K562 (cell line): ENCODE measurements around the gene SCN8A.

Experiments used
- BHLHE40 ChIP-seq: IDR thresholded peaks from 2 replicates; pipeline ENCODE4 v1.6.1; 2011; ENCODE audit warnings: low read length, improper control_type of control experiment
- JUN ChIP-seq, 2 experiments: sonication (generic) in 1 of 2; formaldehyde crosslinking in 1 of 2; IDR thresholded peaks; 2 replicates each; pipeline versions ENCODE4 v1.6.1 to v1.8.0; 2012 to 2022; ENCODE audit warnings: borderline replicate concordance in 2 of 2, mild to moderate bottlenecking in 2 of 2, improper control_type of control experiment in 1 of 2, low read depth in 1 of 2, low read length in 1 of 2, missing genetic modification reagents in 1 of 2
- MXI1 ChIP-seq: IDR thresholded peaks from 2 replicates; pipeline ENCODE4 v1.6.1; 2011; ENCODE audit warnings: low read depth, mild to moderate bottlenecking, improper control_type of control experiment, low read length
- SAFB2 ChIP-seq: fragments of 200-400 bp; formaldehyde crosslinking; IDR thresholded peaks from 2 replicates; pipeline ENCODE4 v1.6.1; 2018; ENCODE audit warnings: borderline replicate concordance, low read length, low read depth, moderate library complexity; ENCODE audit not compliant: severe bottlenecking
- ZNF316 ChIP-seq: fragments of 450-650 bp; IDR thresholded peaks from 2 replicates; pipeline ENCODE4 v1.6.1; 2016

DNA sequence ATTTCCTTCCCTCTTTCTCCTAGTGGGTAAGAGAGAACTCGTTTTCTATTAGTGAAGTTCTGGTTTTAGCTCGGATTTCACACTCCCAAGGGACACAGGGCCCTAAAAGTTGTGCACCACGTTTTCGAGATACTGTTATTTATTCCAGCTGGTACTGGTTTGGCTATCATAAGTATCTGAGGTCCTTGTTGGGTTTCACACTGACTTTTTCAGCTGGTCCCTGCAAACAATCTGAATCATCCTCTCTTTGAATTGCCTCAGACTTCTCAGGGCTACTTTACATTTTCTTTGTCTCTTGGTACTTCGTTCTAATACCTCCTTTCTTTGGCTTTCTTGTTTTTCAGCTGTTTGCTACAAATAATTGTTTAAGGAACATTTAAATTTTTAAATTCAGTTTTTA, 75.7 kb downstream of the SCN8A start:
- TF ChIP-seq ZNF316 (no peak), MXI1 (no peak), BHLHE40 (no peak), SAFB2 (no peak), JUN (IDR thresholded peaks at IDR 0.05; ENCODE audit: borderline replicate concordance, low read depth, low read length) (no peak), JUN (CRISPR knock-in tag; IDR thresholded peaks at IDR 0.05; ENCODE audit: borderline replicate concordance) (no peak)
